Measurements from ENCODE around the gene IGSF9B.

Gene IGSF9B

DNA sequence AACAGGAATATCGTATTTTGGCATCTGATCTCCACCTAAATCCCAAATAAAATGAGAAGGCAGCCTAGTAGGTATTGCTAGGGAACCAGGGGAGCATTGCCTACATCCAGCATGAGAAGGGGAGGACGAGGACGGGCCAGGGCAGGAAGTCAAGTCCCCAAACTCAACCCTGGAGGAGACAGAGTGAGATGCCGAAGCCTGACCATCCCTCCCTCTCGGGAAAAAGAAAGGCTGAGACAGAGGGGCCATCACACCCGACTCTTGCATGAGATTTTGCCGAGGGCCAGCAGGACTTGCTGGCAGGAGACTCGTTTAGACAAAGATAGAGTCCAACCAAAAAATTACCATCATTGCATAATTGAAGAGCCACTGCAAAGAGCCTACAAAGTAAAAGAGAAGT, 61.2 kb downstream of the IGSF9B start:
- no peaks in the 10 kb centered on the region for H3K4me1 ChIP-seq (ENCODE audit: control insufficient read depth in 1 of 2, insufficient read depth in 2 of 2, low read length in 2 of 2)
- H3K9ac ChIP-seq (ENCODE audit: low read depth in 1 of 2, low read length in 2 of 2), result no peak overlapping the region
- no peaks in the 10 kb centered on the region for H3K9me3 ChIP-seq (ENCODE audit: control insufficient read depth in 1 of 2, low read length in 2 of 2)
- H3K36me3 ChIP-seq (ENCODE audit: control insufficient read depth in 1 of 2, insufficient read depth in 2 of 2, low read length in 2 of 2), result no peaks in the 10 kb centered on the region
- no peak overlapping the region for H3K27ac ChIP-seq (ENCODE audit: low read depth, low read length)
- H3K4me3 ChIP-seq (ENCODE audit: low read depth in 1 of 2, low read length in 2 of 2), result no peak overlapping the region
- no peaks in the 10 kb centered on the region for H3K27me3 ChIP-seq (ENCODE audit: control insufficient read depth in 1 of 2, insufficient read depth in 2 of 2, low read length in 2 of 2)

DNA sequence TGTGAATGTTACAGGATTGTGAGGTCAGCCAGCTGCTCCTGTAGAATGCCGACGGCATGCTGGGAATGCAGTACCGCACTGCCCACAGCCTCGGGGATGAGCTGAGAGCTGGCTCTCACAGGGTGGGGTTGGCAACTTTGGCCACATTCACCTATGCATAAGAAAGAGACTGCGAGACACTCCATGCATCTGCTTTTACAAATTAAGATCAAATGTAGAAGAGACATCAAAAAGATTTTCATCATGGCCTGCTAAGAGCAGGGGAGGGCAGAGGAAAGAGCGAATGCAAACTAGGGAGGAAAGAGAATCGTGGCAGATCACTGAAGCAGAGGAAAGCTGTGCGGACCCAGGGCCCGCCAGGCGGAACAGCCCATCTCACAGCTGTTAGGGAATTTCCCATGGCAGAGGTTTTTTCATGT, 61.7 kb downstream of the IGSF9B start:
- Histone ChIP-seq H3K9ac (ENCODE audit: low read depth in 1 of 2, low read length in 2 of 2) (no peak overlapping the region), H3K27ac (ENCODE audit: low read depth, low read length) (no peak overlapping the region), H3K9me3 (ENCODE audit: control insufficient read depth in 1 of 2, low read length in 2 of 2) (no peaks in the 10 kb centered on the region), H3K4me1 (ENCODE audit: control insufficient read depth in 1 of 2, insufficient read depth in 2 of 2, low read length in 2 of 2) (no peaks in the 10 kb centered on the region), H3K36me3 (ENCODE audit: control insufficient read depth in 1 of 2, insufficient read depth in 2 of 2, low read length in 2 of 2) (no peaks in the 10 kb centered on the region), H3K27me3 (ENCODE audit: control insufficient read depth in 1 of 2, insufficient read depth in 2 of 2, low read length in 2 of 2) (no peaks in the 10 kb centered on the region), H3K4me3 (ENCODE audit: low read depth in 1 of 2, low read length in 2 of 2) (no peak overlapping the region)

- Histone ChIP-seq H3K27ac (ENCODE audit: low read depth, low read length) (no peak overlapping the region), H3K9me3 (ENCODE audit: control insufficient read depth in 1 of 2, low read length in 2 of 2) (no peaks in the 10 kb centered on the region), H3K27me3 (ENCODE audit: control insufficient read depth in 1 of 2, insufficient read depth in 2 of 2, low read length in 2 of 2) (no peaks in the 10 kb centered on the region), H3K9ac (ENCODE audit: low read depth in 1 of 2, low read length in 2 of 2) (no peak overlapping the region), H3K4me3 (ENCODE audit: low read depth in 1 of 2, low read length in 2 of 2) (no peak overlapping the region), H3K4me1 (ENCODE audit: control insufficient read depth in 1 of 2, insufficient read depth in 2 of 2, low read length in 2 of 2) (no peaks in the 10 kb centered on the region), H3K36me3 (ENCODE audit: control insufficient read depth in 1 of 2, insufficient read depth in 2 of 2, low read length in 2 of 2) (no peaks in the 10 kb centered on the region)
Measured at GRCh38 chr11:133893381-133893780, 63.4 kb downstream of the IGSF9B start.

- no peaks in the 10 kb centered on the region for H3K36me3 ChIP-seq (ENCODE audit: control insufficient read depth in 1 of 2, insufficient read depth in 2 of 2, low read length in 2 of 2)
- no peaks in the 10 kb centered on the region for H3K9me3 ChIP-seq (ENCODE audit: control insufficient read depth in 1 of 2, low read length in 2 of 2)
- no peak overlapping the region for H3K4me3 ChIP-seq (ENCODE audit: low read depth in 1 of 2, low read length in 2 of 2)
- H3K9ac ChIP-seq (ENCODE audit: low read depth in 1 of 2, low read length in 2 of 2), result no peak overlapping the region
- H3K27ac ChIP-seq (ENCODE audit: low read depth, low read length), result no peak overlapping the region
- H3K4me1 ChIP-seq (ENCODE audit: control insufficient read depth in 1 of 2, insufficient read depth in 2 of 2, low read length in 2 of 2), result no peaks in the 10 kb centered on the region
- H3K27me3 ChIP-seq (ENCODE audit: control insufficient read depth in 1 of 2, insufficient read depth in 2 of 2, low read length in 2 of 2), result no peaks in the 10 kb centered on the region
Measured at GRCh38 chr11:133892584-133893380, 64.0 kb downstream of the IGSF9B start.

DNA sequence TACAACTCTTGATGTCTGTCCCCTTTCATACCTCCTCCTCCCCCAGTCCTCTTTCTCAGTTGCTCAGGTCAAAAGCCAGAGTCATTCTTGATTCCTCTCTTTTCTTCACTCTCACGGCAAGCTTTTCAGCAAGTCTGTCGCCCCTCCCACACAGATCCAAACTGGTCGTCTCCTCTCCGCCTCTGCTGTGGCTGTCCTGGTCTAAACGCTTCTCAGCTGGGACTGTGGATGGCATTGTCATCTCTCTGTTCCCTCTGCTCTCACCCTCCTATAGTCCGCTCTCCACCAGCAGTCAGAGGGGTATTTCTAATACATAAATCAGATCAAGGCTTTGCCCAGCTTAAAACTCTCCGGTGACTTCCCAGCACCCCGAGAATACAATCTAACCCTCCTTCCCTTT, 64.6 kb downstream of the IGSF9B start:
- Histone ChIP-seq H3K36me3 (ENCODE audit: control insufficient read depth in 1 of 2, insufficient read depth in 2 of 2, low read length in 2 of 2) (no peaks in the 10 kb centered on the region), H3K4me3 (ENCODE audit: low read depth in 1 of 2, low read length in 2 of 2) (no peak overlapping the region), H3K27me3 (ENCODE audit: control insufficient read depth in 1 of 2, insufficient read depth in 2 of 2, low read length in 2 of 2) (no peaks in the 10 kb centered on the region), H3K9me3 (ENCODE audit: control insufficient read depth in 1 of 2, low read length in 2 of 2) (no peaks in the 10 kb centered on the region), H3K9ac (ENCODE audit: low read depth in 1 of 2, low read length in 2 of 2) (no peak overlapping the region), H3K27ac (ENCODE audit: low read depth, low read length) (no peak overlapping the region), H3K4me1 (ENCODE audit: control insufficient read depth in 1 of 2, insufficient read depth in 2 of 2, low read length in 2 of 2) (no peaks in the 10 kb centered on the region)

DNA sequence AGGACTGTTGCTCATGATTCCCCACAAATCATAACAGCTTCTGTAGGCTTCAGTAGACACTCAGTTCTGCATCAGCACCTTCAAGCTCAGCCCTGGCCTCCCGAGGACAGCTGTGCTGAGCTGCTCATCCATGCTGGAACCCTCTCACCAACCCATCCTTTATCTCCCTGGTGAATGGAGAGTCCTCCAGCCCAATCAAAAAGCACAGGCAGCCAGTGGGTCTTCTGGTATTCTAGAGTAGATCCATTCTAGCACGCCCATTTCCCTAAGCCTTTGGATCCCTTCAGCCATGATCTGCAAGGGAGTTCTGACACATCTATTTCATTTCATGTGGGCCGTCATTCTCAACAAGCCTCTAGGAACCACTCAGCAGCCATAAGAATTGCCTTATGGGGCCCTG, 66.9 kb downstream of the IGSF9B start:
- Histone ChIP-seq H3K36me3 (ENCODE audit: control insufficient read depth in 1 of 2, insufficient read depth in 2 of 2, low read length in 2 of 2) (no peaks in the 10 kb centered on the region), H3K4me3 (ENCODE audit: low read depth in 1 of 2, low read length in 2 of 2) (no peak overlapping the region), H3K4me1 (ENCODE audit: control insufficient read depth in 1 of 2, insufficient read depth in 2 of 2, low read length in 2 of 2) (no peaks in the 10 kb centered on the region), H3K27me3 (ENCODE audit: control insufficient read depth in 1 of 2, insufficient read depth in 2 of 2, low read length in 2 of 2) (no peaks in the 10 kb centered on the region), H3K27ac (ENCODE audit: low read depth, low read length) (no peak overlapping the region), H3K9me3 (ENCODE audit: control insufficient read depth in 1 of 2, low read length in 2 of 2) (no peaks in the 10 kb centered on the region), H3K9ac (ENCODE audit: low read depth in 1 of 2, low read length in 2 of 2) (no peak overlapping the region)

DNA sequence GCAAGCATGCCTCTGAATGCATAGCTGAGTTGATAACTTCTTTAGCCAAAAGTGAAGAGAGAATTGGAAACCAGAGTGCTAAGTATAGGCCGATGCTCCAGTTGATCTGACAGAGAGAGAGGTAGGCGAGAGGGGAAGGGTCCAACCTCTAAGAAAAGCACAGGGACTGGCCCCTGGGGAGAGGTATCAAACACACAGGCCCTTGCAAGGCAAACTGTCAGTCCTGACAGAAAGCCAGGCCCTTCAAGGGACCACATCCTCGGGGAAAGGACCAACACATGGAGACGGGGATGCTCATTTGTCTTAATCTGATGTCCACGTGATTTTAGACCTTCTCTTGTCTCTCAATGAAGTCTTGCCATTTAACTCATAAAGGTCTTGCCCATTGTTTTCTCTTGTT, 67.6 kb downstream of the IGSF9B start:
- Histone ChIP-seq H3K27ac (ENCODE audit: low read depth, low read length) (no peak overlapping the region), H3K27me3 (ENCODE audit: control insufficient read depth in 1 of 2, insufficient read depth in 2 of 2, low read length in 2 of 2) (no peaks in the 10 kb centered on the region), H3K4me1 (ENCODE audit: control insufficient read depth in 1 of 2, insufficient read depth in 2 of 2, low read length in 2 of 2) (no peaks in the 10 kb centered on the region), H3K9ac (ENCODE audit: low read depth in 1 of 2, low read length in 2 of 2) (no peak overlapping the region), H3K36me3 (ENCODE audit: control insufficient read depth in 1 of 2, insufficient read depth in 2 of 2, low read length in 2 of 2) (no peaks in the 10 kb centered on the region), H3K4me3 (ENCODE audit: low read depth in 1 of 2, low read length in 2 of 2) (no peak overlapping the region), H3K9me3 (ENCODE audit: control insufficient read depth in 1 of 2, low read length in 2 of 2) (no peaks in the 10 kb centered on the region)

DNA sequence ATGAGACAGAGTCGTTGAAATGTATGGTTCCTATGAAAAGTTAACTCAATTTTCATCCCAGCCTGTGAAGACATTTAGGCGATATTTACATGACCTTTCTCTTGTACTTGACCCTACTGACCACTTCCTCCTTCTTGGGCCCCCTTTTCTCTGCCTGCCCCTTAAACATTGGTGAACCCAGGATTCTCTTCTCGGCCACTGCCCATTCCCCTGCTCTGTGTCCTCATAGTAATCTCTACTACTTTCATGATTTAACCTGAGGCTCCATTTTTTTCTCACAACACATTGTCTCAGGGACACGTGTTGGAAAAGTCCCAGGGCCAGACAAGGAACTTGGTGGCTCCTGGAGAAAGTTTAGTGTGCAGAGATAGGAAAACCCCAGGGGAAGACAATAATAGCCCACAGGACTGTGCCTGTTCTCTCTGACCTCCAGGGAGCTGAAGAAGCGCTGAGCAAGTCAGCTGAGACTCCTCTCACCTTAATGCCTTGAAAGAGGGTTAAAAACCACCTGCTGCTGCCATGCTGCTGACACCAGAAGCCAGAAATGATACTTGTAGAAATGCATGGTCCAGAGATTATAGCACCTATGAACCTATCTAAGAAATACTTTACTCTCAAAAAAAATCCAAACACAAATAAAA, 69.0 kb downstream of the IGSF9B start:
- no peaks in the 10 kb centered on the region for H3K9me3 ChIP-seq (ENCODE audit: control insufficient read depth in 1 of 2, low read length in 2 of 2)
- H3K4me3 ChIP-seq (ENCODE audit: low read depth in 1 of 2, low read length in 2 of 2), result no peak overlapping the region
- H3K27ac ChIP-seq (ENCODE audit: low read depth, low read length), result no peak overlapping the region
- H3K4me1 ChIP-seq (ENCODE audit: control insufficient read depth in 1 of 2, insufficient read depth in 2 of 2, low read length in 2 of 2), result no peaks in the 10 kb centered on the region
- no peaks in the 10 kb centered on the region for H3K36me3 ChIP-seq (ENCODE audit: control insufficient read depth in 1 of 2, insufficient read depth in 2 of 2, low read length in 2 of 2)
- no peaks in the 10 kb centered on the region for H3K27me3 ChIP-seq (ENCODE audit: control insufficient read depth in 1 of 2, insufficient read depth in 2 of 2, low read length in 2 of 2)
- no peak overlapping the region for H3K9ac ChIP-seq (ENCODE audit: low read depth in 1 of 2, low read length in 2 of 2)

GRCh38 chr11:133886029-133886428, 70.7 kb downstream of the IGSF9B start:
- H3K27ac ChIP-seq (ENCODE audit: low read depth, low read length), result no peak overlapping the region
- no peak overlapping the region for H3K4me3 ChIP-seq (ENCODE audit: low read depth in 1 of 2, low read length in 2 of 2)
- H3K36me3 ChIP-seq (ENCODE audit: control insufficient read depth in 1 of 2, insufficient read depth in 2 of 2, low read length in 2 of 2), result no peaks in the 10 kb centered on the region
- no peak overlapping the region for H3K9ac ChIP-seq (ENCODE audit: low read depth in 1 of 2, low read length in 2 of 2)
- no peaks in the 10 kb centered on the region for H3K9me3 ChIP-seq (ENCODE audit: control insufficient read depth in 1 of 2, low read length in 2 of 2)
- H3K27me3 ChIP-seq (ENCODE audit: control insufficient read depth in 1 of 2, insufficient read depth in 2 of 2, low read length in 2 of 2), result no peaks in the 10 kb centered on the region
- H3K4me1 ChIP-seq (ENCODE audit: control insufficient read depth in 1 of 2, insufficient read depth in 2 of 2, low read length in 2 of 2), result no peaks in the 10 kb centered on the region

DNA sequence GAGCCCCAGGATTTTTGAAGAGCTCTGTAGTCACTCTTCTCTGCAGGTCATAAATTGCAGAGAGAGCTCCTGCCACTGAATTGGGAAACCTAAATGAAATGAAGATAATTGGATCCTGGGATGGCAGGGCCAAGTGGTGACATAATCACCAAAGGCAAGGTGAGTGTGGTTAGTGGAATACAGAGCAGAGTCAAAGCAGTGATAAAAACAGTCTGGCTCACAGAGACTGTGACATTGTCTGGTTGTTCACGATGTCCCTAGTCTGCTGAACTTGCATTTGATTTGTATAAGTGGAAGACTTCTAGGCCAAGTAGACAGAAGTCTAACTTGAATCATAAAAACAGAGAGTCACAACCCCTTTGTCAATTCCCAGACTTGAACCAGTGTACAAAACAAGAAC, 84.6 kb downstream of the IGSF9B start:
- H3K9me3 ChIP-seq (ENCODE audit: control insufficient read depth in 1 of 2, low read length in 2 of 2), result no peaks in the 10 kb centered on the region
- no peak overlapping the region for H3K9ac ChIP-seq (ENCODE audit: low read depth in 1 of 2, low read length in 2 of 2)
- H3K27ac ChIP-seq (ENCODE audit: low read depth, low read length), result no peak overlapping the region
- no peak overlapping the region for H3K4me3 ChIP-seq (ENCODE audit: low read depth in 1 of 2, low read length in 2 of 2)
- H3K27me3 ChIP-seq (ENCODE audit: control insufficient read depth in 1 of 2, insufficient read depth in 2 of 2, low read length in 2 of 2), result no peaks in the 10 kb centered on the region
- H3K36me3 ChIP-seq (ENCODE audit: control insufficient read depth in 1 of 2, insufficient read depth in 2 of 2, low read length in 2 of 2), result no peaks in the 10 kb centered on the region
- no peaks in the 10 kb centered on the region for H3K4me1 ChIP-seq (ENCODE audit: control insufficient read depth in 1 of 2, insufficient read depth in 2 of 2, low read length in 2 of 2)
